Endothelial cell of umbilical vein (primary cell): ENCODE data around the gene TTYH3. TPM values are rescaled to one million over a fixed set of nuclear protein-coding genes. Genes with fewer than 3 reads are reported as not detected.

ENCODE experiments used
- BruUV-seq: library from RNA; stranded (reverse); fragments of 400-500 nt; replicated peaks from 2 replicates; lab custom pipeline; 2021; lab: Mats Ljungman, UMichigan
- CTCF ChIA-PET: fragments of 300-600, 350-600 bp; sonication (Branson Sonifier 250); formaldehyde crosslinking; loops from one replicate; lab custom pipeline; 2021; ENCODE audit warnings: antibody characterized with exemption, inconsistent platforms; lab: Charles Lee
- POLR2A ChIA-PET: fragments of 300-600, 350-600 bp; sonication (Branson Sonifier 250); formaldehyde crosslinking; loops from one replicate; lab custom pipeline; 2021; ENCODE audit warnings: antibody characterized with exemption, inconsistent platforms; lab: Charles Lee
- DNase-seq: peaks from one replicate; pipeline ENCODE4 v3.0.0-alpha.2; 2011; ENCODE audit warnings: low read depth, low spot score
- FAIRE-seq: peaks from 2 replicates; lab custom pipeline; 2011; peaks lifted over from hg19 to GRCh38; lab: Jason Lieb, UNC
- H2AFZ ChIP-seq: 2 replicates; pipeline ENCODE4 v1.6.0; 2012; ENCODE audit warnings: low read depth, low read length, control low read depth, inconsistent platforms
- H3K27ac ChIP-seq: 2 replicates; pipeline ENCODE4 v1.5.1; 2011; ENCODE audit warnings: low read depth, mild to moderate bottlenecking, control low read depth, low read length, moderate library complexity; ENCODE audit not compliant: insufficient read depth
- H3K27me3 ChIP-seq, 2 experiments: 2 replicates each; pipeline versions ENCODE4 v1.6.0 to v1.6.1; 2011; ENCODE audit warnings: low read length in 2 of 2, mixed read lengths in 1 of 2; ENCODE audit not compliant: control insufficient read depth in 2 of 2, insufficient read depth in 2 of 2
- H3K36me3 ChIP-seq, 2 experiments: 2 replicates in 1 of 2; 3 replicates in 1 of 2; pipeline ENCODE4 v1.5.1; 2011; ENCODE audit warnings: low read length in 2 of 2, mild to moderate bottlenecking in 1 of 2, moderate library complexity in 1 of 2; ENCODE audit not compliant: control insufficient read depth in 2 of 2, insufficient read depth in 2 of 2; ENCODE audit errors: extremely low read depth in 1 of 2
- H3K4me1 ChIP-seq: 3 replicates; pipeline ENCODE4 v1.5.1; 2011; ENCODE audit warnings: mild to moderate bottlenecking, low read length; ENCODE audit not compliant: control insufficient read depth, insufficient read depth; ENCODE audit errors: extremely low read depth
- H3K4me2 ChIP-seq: 2 replicates; pipeline ENCODE4 v1.6.1; 2011; ENCODE audit warnings: low read length, control low read depth, mixed read lengths; ENCODE audit not compliant: insufficient read depth
- H3K4me3 ChIP-seq, 3 experiments: fragments of 200-600 bp in 1 of 3; sonication (generic), shearing (Covaris generic) in 1 of 3; replicated peaks in 1 of 3; 2 replicates each; pipeline ENCODE4 v1.5.1; 2011 to 2016; ENCODE audit warnings: control low read depth in 3 of 3, low read length in 3 of 3, mild to moderate bottlenecking in 2 of 3, inconsistent platforms in 1 of 3, low read depth in 1 of 3, moderate library complexity in 1 of 3; ENCODE audit not compliant: insufficient read depth in 1 of 3
- H3K79me2 ChIP-seq: 2 replicates; pipeline ENCODE4 v1.6.0; 2012; ENCODE audit warnings: low read length, inconsistent platforms; ENCODE audit not compliant: control insufficient read depth, insufficient read depth
- H3K9ac ChIP-seq: replicated peaks from 2 replicates; pipeline ENCODE3; 2011; ENCODE audit warnings: low read length, control low read depth; ENCODE audit not compliant: insufficient read depth; ENCODE audit errors: extremely low read depth
- H3K9me1 ChIP-seq: replicated peaks from 3 replicates; pipeline ENCODE4 v1.6.0; 2011; ENCODE audit warnings: mild to moderate bottlenecking, low read length; ENCODE audit not compliant: control insufficient read depth, insufficient read depth; ENCODE audit errors: extremely low read depth
- H3K9me3 ChIP-seq: replicated peaks from 2 replicates; pipeline ENCODE4 v1.5.1; 2012; ENCODE audit warnings: low read length, inconsistent platforms; ENCODE audit not compliant: control insufficient read depth, insufficient read depth
- H4K20me1 ChIP-seq: replicated peaks from 2 replicates; pipeline ENCODE3; 2011; ENCODE audit warnings: mild to moderate bottlenecking, low read length; ENCODE audit not compliant: control insufficient read depth, insufficient read depth; ENCODE audit errors: extremely low read depth
- CTCF ChIP-seq, 2 donors: IDR thresholded peaks; 1 replicate in 1 of 2; 2 replicates in 1 of 2; pipeline ENCODE4 v1.5.1; 2011; ENCODE audit warnings: low read length in 2 of 2, mild to moderate bottlenecking in 2 of 2, moderate library complexity in 2 of 2, control low read depth in 1 of 2, inconsistent platforms in 1 of 2, low read depth in 1 of 2; ENCODE audit not compliant: insufficient read depth in 1 of 2; ENCODE audit errors: extremely low read depth in 1 of 2
- EZH2 ChIP-seq: IDR thresholded peaks from 2 replicates; pipeline ENCODE4 v1.6.1; 2012; ENCODE audit warnings: borderline replicate concordance, low read depth, mild to moderate bottlenecking, moderate library complexity, low read length, inconsistent platforms; ENCODE audit not compliant: severe bottlenecking
- FOS ChIP-seq: IDR thresholded peaks from 2 replicates; pipeline ENCODE4 v1.6.1; 2011; ENCODE audit warnings: mild to moderate bottlenecking, low read length, moderate library complexity, borderline replicate concordance; ENCODE audit not compliant: insufficient read depth
- GATA2 ChIP-seq: IDR thresholded peaks from 2 replicates; pipeline ENCODE4 v1.7.0; 2011; ENCODE audit warnings: low read depth, mild to moderate bottlenecking, moderate library complexity, mixed read lengths, low read length; ENCODE audit not compliant: insufficient read length, insufficient read depth
- JUN ChIP-seq: IDR thresholded peaks from 2 replicates; pipeline ENCODE4 v1.6.1; 2011; ENCODE audit warnings: borderline replicate concordance, low read depth; ENCODE audit not compliant: insufficient read length, insufficient read depth
- MAX ChIP-seq: IDR thresholded peaks from 2 replicates; pipeline ENCODE4 v1.6.1; 2011; ENCODE audit not compliant: insufficient read depth, insufficient read length
- MYC ChIP-seq: IDR thresholded peaks from one replicate; pipeline ENCODE4 v1.6.1; 2011; ENCODE audit warnings: mild to moderate bottlenecking, low read depth, low read length
- POLR2A ChIP-seq: IDR thresholded peaks from 2 replicates; pipeline ENCODE4 v1.6.1; 2012; ENCODE audit warnings: low read depth, mild to moderate bottlenecking, control low read depth, low read length
- POLR2AphosphoS5 ChIP-seq: IDR thresholded peaks from 2 replicates; pipeline ENCODE4 v1.6.1; 2012; ENCODE audit warnings: low read depth, mild to moderate bottlenecking, control low read depth, low read length, moderate library complexity; ENCODE audit not compliant: insufficient read depth
- dilution Hi-C: fragments of 300-500 bp; cut with MboI; formaldehyde crosslinking; loops from one replicate; pipeline ENCODE4 v1.15.0; 2019; ENCODE audit warnings: low sequenced_read_pairs; ENCODE audit not compliant: extremely low pct_ligation_motif_present
- intact Hi-C: fragments of 100-400 bp; cut with micrococcal nuclease; formaldehyde crosslinking; loops from one replicate; pipeline ENCODE4 v1.10.0; 2022
- polyA plus RNA-seq, 4 experiments: library from polyadenylated mRNA; depleted of rRNA in 3 of 4; stranded (reverse) in 3 of 4; unstranded in 1 of 4; fragments of >200 nt; gene quantifications; 2 replicates each; pipeline versions ENCODE4 v1.2.1 to v1.2.3, GENCODE V29; 2011 to 2012; ENCODE audit warnings: missing spikeins in 1 of 4
- total RNA-seq: library from RNA; stranded (reverse); gene quantifications from 2 replicates; pipeline ENCODE4 v1.2.3, GENCODE V29; 2021

TTYH3 gene
- total and polyA plus RNA-seq, 2 donors (not counting 3 experiments of a cell fraction or from before 2014, with no cell fraction given) = 143 to 280 TPM

DNA sequence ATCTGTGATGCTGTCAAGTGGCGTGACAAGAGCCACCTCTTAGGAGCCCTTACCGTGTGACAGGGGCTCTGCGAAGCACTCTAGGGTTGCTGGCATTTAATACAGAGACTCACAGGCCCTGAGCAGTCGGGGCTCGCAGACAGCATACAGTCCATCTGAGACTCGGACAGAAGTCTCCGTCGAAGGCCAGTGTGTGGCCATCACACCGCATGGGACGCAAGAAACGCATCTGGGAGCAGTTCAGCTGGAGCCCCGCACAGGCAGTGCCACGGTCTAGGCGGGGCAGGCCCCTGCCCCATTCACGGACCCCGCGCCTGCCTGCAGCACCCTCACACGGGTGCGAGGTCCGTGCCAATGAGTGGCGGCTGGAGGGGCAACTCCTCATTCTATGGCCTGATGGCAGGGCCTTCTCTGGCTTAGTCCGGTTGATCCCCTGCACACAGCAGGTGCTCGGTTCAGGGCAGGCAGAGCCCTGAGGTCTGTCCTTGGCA is 39.4 kb upstream of the TTYH3 start:
- Histone ChIP-seq H3K9me3 (no peaks in the 10 kb centered on the region), H3K27ac (no peak overlapping the region), H3K4me2 (no peak overlapping the region), H3K4me3 (no peak overlapping the region), H3K27me3 (no peaks in the 10 kb centered on the region), H3K79me2 (no peaks in the 10 kb centered on the region), H3K36me3 (peaks cover 0 to 21% of the 10 kb centered on the region in 2 experiments), H3K9me1 (no peaks in the 10 kb centered on the region), H2AFZ (no peak overlapping the region), H4K20me1 (no peaks in the 10 kb centered on the region), H3K4me1 (no peaks in the 10 kb centered on the region), H3K9ac (no peak overlapping the region)
- FAIRE-seq (no peak), DNase-seq (no peak)
- TF ChIP-seq MAX (no peak), MYC (no peak), JUN (no peak), CTCF (IDR thresholded peaks at IDR 0.05; ENCODE audit: extremely low read depth in 1 of 2, insufficient read depth in 1 of 2, low read depth in 1 of 2, low read length in 2 of 2) (no peak), FOS (no peak), EZH2 (no peak), GATA2 (no peak), POLR2AphosphoS5 (no peak), POLR2A (no peak)
- BruUV-seq = no TSS peak
- intact Hi-C loops (no loop called here), dilution Hi-C loops (no loop called here)
- ChIA-PET CTCF (no interaction called here), POLR2A (no interaction called here)
